IPS DF 4.7 (cell line): ENCODE data around the gene UQCRQ.
"Not testable (repeated sequence)": the region's sequence is repeated elsewhere in the genome, so short reads cannot be mapped to it uniquely, and the experiment has no call there.

ENCODE experiments used
- DNase-seq: peaks from one replicate; pipeline ENCODE4 v3.0.0-alpha.2; 2013; ENCODE audit warnings: low spot score; ENCODE audit errors: extremely low read depth

Gene UQCRQ

GRCh38 chr5:132832612-132833011 lies 33.8 kb upstream of the UQCRQ start:
- no peak for DNase-seq

GRCh38 chr5:132834057-132834456 lies 32.4 kb upstream of the UQCRQ start:
- no peak for DNase-seq

GRCh38 chr5:132836852-132837251 lies 29.6 kb upstream of the UQCRQ start:
- DNase-seq: no peak

DNA sequence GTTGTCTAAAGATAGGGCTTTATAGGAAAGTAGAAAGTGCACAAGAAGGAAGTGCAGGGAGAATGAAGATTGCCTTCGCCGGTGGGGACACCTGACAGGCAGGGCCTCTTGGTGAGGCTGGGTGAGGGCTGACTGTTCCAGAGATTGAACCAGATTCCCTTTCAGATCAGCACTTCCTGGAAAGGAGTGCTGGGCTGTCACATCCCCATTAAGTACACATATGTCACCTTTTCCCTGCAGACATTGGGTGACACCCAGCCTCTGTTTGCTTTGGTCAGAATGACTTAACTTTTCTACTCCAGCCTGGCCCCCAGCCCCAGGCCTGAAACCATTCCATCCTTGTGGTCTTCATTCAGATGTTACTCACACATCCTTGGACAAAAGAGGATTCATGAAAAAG lies 28.6 kb upstream of the UQCRQ start:
- no peak for DNase-seq

DNA sequence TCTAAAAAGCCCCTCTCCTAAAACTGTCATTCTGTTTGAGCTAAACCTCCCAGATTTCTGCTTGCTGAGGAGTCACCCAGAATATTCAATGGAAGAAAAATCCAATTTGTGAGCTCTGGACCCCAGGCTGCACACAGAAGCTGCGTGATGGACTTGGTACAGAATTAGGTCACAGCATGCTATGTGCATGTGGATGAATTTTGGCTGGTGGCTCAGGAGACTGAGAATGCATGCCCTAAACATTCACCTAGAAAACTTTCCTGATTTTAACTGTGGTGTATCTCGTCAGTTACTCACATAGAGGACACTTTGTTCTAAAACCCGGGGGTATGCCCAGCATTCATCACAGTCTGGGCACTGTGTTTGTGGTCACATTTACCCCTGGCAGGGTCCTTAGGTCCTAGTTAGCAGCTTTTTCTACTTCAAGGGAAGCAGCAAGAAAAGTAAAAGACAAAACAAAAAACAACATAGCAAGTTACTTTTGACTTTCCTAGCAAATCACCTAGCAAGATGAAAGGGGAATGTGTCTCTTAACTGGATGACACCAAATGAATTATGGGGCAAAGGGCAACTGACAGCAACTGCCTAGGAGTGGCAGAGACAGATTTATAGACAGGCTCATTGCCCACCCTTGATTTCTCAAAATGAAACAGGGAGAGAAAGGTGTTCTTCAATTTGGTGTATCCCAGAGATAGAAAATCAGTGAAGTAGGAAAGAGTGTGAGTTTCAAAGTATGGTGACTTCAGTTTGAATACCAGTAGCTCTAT lies 27.7 kb upstream of the UQCRQ start:
- no peak for DNase-seq

DNA sequence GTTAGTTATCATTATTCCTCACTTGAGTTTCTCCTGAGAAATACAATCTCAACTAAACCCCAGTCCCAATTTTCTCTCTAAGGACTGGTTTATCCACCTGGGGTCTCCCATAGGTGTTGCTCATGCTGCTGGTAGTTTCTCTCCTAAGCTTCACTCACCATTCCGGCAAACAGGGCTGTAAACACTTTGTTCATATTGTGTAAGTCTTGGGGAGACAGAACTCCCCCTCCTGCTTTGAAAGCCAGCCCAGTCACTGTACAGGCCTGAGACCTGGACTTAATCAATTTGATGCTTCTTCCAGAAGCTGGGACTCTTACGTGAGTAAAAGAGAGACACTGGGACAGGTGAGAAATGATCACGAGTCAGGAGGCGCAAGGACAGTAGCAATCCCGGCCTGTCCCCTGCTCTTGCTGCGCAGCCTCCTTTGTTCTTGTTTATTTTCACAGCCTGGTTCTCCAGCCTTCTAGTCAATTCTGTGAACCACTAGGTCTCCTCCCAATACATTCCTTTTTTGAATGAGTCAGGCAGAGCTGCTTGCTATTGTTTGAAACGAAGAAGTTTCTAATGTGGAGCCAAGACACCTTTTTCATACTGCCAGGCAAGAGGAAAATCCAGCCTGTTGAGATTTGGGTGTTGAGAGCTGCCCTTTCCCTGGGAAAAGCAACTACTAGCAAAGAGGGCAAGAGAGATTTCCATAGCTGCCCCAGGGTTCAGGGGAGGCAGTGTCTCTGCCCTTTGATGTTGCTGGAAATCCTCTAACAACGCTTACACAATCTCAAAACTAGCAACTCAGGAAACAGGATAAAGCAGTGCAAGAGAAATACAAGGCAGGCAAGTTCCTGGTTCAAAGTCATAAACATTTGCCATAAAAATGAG lies 26.8 kb upstream of the UQCRQ start:
- no peak for DNase-seq

DNA sequence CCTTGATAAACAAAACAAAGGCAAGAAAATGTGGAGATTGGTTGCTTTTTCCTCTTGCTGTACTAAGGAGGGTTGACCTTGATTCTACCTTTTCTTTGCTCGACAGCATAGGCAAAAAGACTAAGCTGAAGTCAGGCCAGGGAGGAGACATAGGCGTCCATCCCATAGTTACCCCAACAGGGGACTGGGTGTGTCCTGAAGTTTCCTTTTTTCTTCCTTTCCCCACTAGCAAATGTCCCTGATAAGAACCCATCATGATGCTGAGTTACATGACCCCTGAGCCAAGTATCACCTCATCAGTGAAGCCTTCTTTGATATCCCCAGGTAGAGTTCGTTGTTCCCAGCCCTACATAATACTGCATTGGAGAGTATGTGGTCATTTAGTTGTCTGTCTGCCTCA lies 26.1 kb upstream of the UQCRQ start:
- no peak for DNase-seq

DNA sequence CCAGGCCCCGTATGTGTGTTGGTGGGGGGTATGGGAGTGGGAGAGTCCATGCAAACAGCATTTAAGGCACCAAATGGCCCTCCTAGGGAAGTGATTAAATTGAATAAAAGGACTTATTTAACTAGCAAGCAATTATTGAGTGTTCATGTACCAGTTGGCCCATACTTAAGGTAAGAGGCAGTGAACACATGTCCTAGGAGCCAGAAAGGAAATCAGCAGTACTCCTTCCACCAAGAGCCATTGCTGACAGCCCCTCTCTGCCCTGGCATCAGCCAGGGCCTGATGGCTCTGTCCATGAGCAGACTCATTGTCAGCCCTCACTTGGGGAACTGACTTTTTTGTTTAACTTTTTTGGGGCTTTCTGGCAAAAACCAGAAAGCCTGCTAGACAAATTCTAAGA lies 25.5 kb upstream of the UQCRQ start:
- no peak for DNase-seq

DNA sequence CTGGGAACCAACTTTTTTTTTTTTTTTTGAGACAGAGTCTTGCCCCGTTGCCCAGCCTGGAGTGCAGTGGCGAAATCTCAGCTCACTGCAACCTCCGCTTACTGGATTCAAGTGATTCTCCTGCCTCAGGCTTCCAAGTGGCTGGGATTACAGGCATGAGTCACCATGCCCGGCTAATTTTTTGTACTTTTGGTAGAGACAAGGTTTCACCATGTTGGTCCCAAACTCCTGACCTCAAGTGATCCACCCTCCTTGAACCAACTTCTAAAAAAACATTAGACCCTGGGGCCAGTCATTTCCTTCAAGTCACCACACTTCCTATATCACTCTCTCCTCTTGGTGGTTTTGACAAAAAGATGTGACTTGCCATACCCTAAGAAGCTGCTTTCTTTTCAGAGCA lies 25.1 kb upstream of the UQCRQ start:
- DNase-seq: no peak

- DNase-seq: no peak
These were observed 18.2 kb upstream of the UQCRQ start for GRCh38 chr5:132848270-132848669.

DNA sequence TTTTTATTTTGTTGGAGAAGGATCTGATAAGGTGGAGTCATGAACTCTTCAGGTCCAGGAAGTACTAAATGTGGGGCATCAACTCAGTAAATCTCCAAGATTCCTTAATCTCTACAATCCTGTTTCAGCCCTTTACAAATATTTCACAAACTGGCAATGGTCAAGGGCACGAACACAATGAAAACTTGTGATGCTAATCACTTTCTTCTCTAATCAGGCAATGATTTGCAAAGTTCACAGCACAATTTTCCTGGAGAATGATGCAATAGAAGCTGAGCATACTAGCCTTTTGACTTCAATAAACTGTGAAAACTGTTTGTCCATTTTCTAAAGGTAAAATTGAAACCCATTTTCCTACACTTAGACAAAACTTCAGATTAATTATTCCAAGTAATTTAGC lies 17.1 kb upstream of the UQCRQ start:
- DNase-seq: no peak

- DNase-seq: no peak
These were observed 16.4 kb upstream of the UQCRQ start for GRCh38 chr5:132850066-132850465.

- DNase-seq: no peak
These were observed 13.1 kb upstream of the UQCRQ start for GRCh38 chr5:132853323-132853722.

DNA sequence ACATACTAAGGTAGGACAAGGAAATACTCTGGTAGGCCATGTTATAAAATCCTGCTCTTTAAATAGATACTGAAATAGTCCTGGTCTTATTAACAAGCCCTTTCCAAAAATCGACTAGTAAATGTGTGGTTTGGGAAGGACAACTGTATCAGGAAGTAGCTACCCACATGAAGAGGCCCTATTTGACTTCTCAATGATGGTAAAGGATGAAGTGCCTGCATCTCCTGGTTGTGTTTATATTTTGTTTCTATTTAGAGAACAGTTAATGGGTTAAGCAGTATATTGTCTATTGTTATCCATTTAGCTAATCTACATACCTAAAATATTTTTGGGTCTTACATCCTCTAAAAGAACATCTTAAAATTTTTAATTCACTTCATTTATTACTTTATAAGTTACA lies 12.7 kb upstream of the UQCRQ start:
- no peak for DNase-seq

- no peak for DNase-seq
These were observed 12.1 kb upstream of the UQCRQ start for GRCh38 chr5:132854301-132854700.

DNA sequence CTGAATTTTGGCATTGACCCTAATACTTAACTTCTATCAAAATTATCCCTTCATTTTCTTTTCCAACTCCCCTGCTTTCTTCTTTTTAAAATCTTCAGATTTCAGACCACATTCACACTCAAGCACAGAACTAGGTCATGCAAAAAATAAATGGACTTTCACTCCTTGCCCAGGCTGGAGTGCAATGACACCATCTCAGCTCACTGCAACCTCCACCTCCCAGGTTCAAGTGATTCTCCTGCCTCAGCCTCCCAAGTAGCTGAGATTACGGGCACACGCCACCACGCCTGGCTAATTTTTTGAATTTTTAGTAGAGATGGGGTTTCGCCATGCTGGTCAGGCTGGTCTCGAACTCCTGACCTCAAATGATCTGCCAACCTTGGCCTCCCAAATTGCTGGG lies 11.4 kb upstream of the UQCRQ start:
- not testable (repeated sequence) for DNase-seq

DNA sequence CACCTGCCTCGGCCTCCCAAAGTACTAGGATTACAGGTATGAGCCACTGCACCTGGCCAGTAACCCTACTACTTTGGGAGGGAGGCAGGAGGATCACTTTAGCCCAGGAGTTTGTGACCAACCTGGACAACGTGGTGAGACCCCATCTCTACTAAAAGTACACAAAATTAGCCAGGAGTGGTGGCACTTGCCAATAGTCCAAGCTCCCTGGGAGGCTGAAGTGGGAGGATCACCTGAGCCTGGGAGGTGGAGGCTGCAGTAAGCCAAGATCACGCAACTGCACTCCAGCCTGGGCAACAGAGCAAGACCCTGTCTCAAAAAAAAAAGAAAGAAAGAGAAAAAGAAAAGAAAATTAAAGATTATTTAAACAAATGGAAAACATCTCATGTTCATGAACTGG lies 10.4 kb upstream of the UQCRQ start:
- no peak for DNase-seq

DNA sequence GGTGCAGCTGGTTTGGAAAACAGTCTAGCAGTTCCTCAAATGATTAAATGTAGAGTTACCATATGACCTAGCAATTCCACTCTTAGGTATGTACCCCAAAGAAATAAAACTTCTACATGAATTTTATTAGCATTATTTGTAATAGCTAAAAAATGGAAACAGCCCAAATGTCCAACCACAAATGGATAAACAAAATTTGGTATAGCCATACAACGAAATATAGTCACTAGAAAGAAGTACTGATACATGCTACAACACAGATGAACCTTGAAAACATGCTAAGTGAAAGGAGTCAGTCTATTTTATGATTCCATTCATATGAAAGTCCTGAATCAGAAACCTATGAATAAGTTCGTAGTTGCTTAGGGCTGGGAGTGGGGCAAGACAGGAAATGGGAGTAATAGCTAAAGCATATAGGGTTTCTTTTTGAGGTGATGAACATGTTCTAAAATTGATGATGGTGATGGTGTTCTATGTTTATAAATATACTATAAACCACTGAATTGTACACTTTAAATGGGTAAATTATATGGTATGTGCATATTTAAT lies 6.5 kb upstream of the UQCRQ start:
- no peak for DNase-seq

DNA sequence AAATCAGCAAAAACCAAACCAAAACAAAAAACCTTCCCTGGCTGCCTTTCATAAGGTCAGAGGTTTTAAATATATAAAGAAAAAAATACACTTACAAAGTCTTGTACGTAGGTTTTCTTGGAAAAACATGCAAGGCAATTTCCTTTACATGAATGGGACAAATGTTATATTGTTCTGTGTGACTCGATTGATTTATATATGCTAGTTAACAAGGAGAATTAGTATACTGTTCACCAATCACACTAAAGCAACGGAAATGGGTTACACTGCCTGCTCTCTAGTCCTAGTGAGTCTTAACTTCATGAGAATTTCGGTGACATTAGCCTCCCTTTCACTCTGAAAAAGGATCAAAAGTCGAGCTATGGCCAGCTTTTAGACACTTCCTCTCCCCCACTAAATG lies 5.7 kb upstream of the UQCRQ start:
- DNase-seq: no peak

DNA sequence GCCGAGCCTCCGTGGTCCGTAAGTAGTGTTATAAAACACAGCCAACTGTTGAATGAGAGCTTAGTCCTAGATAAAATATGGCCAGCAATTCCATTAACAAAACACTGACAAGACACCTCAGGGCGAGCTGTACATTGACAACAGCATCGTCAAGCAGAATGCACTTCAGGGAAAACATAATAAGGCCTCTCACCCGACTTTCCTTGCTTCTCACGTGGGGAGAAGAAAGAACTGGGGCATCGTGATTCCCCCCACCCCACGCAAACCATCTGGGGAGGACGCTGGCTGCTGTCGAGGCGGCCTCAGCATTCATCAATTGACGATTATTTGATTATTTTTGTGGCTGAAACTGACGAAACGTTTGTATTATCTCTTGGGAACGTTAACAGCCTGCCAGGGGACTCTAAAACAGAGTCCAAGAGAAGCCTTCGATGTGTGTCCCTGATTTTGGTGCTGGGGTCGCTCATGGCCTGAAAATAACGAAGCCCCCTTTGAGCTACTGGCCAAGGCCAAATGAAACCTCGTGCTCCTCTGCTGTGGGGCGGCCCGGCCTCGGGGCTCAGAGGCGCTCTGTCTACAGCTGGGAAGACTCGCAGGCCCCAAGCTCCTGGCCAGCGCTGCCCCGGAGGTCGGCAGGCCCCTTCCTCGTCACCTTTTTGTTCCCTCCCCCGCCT lies 637 bp upstream of the UQCRQ start:
- no peak for DNase-seq

- no peak for DNase-seq
These were observed 607 bp downstream of the UQCRQ start for GRCh38 chr5:132867046-132867451.

GRCh38 chr5:132868754-132869153 lies 2.3 kb downstream of the UQCRQ start:
- no peak for DNase-seq
